Astrocyte of the spinal cord (primary cell): ENCODE results near the gene LTBP4.

Source experiments
- DNase-seq: peaks from one replicate; pipeline ENCODE4 v3.0.0; 2011; ENCODE audit warnings: low read depth, low spot score
- H3K4me3 ChIP-seq: 2 replicates; pipeline ENCODE4 v1.5.1; 2011; ENCODE audit warnings: low read depth, mild to moderate bottlenecking, low read length, moderate library complexity
- in situ Hi-C: cut with HindIII; loops from 2 replicates; pipeline ENCODE4 v1.10.0; 2017; ENCODE audit warnings: low sequenced_read_pairs
- TF ChIP-seq, protein P1 (sequence below): IDR thresholded peaks from 2 replicates; pipeline ENCODE4 v1.5.1; 2012; ENCODE audit warnings: low read depth, mild to moderate bottlenecking, low read length, inconsistent platforms

Gene LTBP4

DNA sequence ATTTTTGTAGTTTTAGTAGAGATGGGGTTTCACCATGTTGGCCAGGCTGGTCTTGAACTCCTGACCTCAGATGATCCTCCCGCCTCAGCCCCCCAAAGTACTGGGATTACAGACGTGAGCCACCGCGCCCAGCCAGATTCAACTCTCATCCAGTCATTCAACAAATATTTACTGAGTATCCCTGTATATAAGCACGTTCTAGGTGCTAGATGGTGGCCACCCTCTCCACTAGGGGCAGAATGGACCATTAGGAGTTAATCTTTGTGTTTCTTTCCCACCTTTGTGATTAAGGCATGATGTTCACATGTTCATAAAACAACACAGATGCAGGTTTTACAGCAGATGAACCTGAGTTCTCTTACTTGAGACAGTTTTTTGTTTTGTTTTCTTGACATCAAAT, 17.2 kb upstream of the LTBP4 start:
- TF ChIP-seq, protein P1, sequence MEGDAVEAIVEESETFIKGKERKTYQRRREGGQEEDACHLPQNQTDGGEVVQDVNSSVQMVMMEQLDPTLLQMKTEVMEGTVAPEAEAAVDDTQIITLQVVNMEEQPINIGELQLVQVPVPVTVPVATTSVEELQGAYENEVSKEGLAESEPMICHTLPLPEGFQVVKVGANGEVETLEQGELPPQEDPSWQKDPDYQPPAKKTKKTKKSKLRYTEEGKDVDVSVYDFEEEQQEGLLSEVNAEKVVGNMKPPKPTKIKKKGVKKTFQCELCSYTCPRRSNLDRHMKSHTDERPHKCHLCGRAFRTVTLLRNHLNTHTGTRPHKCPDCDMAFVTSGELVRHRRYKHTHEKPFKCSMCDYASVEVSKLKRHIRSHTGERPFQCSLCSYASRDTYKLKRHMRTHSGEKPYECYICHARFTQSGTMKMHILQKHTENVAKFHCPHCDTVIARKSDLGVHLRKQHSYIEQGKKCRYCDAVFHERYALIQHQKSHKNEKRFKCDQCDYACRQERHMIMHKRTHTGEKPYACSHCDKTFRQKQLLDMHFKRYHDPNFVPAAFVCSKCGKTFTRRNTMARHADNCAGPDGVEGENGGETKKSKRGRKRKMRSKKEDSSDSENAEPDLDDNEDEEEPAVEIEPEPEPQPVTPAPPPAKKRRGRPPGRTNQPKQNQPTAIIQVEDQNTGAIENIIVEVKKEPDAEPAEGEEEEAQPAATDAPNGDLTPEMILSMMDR: peak; percentile 45
- H3K4me3 ChIP-seq: no peak overlapping the region
- in situ Hi-C loops: no loop called here
- DNase-seq: no peak

DNA sequence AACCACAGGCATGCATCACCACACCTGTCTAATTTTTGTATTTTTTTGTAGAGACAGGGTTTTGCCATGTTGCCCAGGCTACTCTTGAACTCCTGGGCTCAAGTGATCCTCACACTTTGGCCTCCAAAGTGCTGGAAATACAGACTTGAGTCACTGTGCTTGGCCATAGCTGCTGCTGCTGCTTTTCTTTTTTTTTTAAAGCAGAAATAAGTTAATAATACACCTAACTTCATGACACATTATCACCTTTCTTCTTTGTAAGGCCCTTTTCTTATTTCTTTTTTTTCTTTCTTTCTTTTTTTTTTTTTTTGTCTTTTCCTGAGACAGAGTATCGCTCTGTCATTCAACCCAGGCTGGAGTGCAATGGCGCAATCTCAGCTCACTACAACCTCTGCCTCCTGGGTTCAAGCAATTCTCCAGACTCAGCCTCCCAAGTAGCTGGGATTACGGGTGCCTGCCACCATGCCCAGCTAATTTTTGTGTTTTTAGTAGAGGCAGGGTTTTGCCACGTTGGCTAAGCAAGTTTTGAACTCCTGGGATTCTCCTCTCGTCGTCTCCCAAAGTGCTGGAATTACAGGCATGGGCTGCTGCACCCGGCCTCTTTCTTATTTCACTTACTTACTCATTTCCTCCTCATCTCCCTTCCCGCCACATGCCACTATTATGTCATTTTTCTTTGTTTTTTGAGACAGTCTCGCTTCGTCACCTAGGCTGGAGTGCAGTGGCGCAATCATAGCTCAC, 15.8 kb upstream of the LTBP4 start:
- TF ChIP-seq, protein P1: no peak
- no peak overlapping the region for H3K4me3 ChIP-seq
- peak; percentile 60 for DNase-seq
- in situ Hi-C loops: no loop called here

DNA sequence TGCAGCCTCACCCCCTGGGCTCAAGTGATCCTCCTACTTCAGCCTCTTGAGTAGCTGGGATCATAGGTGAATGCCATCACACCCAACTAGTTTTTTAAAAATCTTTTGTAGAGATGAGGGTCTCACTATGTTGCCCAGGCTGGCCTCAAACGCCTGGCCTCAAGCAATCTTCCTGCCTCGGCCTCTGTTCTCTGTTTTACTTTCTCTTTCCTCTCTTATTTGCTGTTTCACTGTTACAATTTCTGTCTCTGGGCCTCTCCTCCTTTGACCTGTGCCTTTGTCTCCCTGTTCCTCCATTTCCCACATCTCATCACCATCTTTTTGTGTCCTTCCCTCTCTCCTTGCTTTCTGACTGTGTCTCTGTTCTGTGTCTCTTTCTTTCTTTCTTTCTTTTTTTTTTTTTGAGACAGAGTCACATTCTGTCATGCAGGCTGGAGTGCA, 15.2 kb upstream of the LTBP4 start:
- no peak for DNase-seq
- no peak overlapping the region for H3K4me3 ChIP-seq
- in situ Hi-C loops: no loop called here
- TF ChIP-seq, protein P1: no peak

DNA sequence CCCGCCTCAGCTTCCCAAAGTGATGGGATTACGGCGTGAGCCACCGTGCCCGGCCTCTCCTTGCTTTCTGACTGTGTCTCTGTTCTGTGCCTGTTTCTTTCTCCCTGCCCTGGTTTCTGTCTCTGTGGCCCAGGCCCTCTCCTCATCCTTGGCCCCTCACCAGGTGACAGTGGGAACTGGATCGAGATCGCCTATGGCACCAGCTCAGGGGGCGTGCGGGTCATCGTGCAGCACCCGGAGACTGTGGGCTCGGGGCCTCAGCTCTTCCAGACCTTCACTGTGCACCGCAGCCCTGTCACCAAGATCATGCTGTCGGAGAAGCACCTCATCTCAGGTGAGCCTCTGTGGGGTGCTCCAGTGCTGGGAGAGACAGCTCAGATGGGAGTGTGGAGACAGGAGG, 14.6 kb upstream of the LTBP4 start:
- DNase-seq: no peak
- TF ChIP-seq, protein P1: no peak
- in situ Hi-C loops: no loop called here
- no peak overlapping the region for H3K4me3 ChIP-seq

DNA sequence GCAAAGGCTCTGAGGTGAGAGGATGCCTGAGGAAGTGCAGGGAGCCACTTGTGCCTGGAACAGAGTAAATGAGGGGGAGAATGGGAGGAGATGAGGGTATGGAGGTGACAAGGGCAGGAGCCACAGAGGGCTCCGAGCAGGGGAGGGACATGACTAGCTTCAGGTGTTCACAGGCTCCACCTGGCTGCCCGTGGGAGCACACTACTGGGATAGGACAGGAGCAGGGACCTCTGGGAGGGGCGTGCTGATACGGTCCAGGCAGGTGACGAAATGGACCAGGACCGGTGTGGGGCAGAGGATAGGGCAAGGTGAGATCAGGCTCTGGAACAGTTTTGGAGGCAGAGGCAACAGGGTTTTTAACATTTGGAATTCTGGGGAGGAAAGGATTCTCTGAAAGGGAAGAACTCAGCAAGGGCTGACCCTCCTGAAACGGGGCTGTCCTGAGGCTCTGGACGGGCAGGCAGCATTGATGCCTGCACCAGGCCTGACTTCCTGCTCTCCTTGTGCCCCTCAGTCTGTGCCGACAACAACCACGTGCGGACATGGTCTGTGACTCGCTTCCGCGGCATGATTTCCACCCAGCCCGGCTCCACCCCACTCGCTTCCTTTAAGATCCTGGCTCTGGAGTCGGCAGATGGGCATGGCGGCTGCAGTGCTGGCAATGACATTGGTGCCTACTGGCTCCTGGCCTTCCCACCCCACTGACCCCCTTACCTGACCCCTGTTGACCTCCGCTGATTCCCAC, 12.9 kb upstream of the LTBP4 start:
- H3K4me3 ChIP-seq: no peak overlapping the region
- peak; percentile 65 for DNase-seq
- in situ Hi-C loops: no loop called here
- TF ChIP-seq, protein P1: no peak

DNA sequence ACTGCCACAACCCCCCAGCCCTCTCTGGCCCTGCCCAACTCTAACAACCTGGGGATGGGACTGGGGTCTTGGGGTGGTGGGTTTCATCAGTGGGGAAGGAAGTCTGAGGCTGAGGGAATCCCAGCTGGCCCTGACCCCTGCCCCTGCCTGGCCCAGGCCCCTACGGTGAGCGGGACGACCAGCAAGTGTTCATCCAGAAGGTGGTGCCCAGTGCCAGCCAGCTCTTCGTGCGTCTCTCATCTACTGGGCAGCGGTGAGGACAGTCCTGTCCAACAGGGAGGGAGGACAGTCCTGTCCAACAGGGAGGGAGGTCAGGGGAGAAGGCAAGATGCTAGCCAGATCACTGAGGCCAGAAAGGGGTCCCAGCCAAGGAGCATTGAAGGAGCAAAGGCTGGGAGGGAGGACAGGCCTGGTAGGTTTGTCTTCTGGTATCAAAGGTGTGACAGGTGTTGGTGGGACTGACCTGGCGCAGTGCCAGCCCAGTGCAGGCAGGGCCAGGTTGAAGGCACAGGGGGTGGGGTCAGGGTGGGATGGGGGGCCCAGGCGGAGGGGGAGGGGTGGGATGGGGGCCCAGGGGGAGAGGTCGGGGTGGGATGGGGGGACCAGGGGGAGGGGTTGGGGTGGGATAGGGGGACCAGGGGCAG, 12.1 kb upstream of the LTBP4 start:
- DNase-seq: no peak
- TF ChIP-seq, protein P1: no peak
- in situ Hi-C loops: no loop called here
- H3K4me3 ChIP-seq: no peak overlapping the region
